Neural cell (in vitro differentiated cells): ENCODE measurements around the gene RAB13. TPM values are rescaled to one million over a fixed set of nuclear protein-coding genes. Genes with fewer than 3 reads are reported as not detected.

ENCODE experiments used
- H2AFZ ChIP-seq: fragments of 200-600, 300-800 bp; sonication (generic), shearing (Covaris generic); 2 replicates; pipeline ENCODE4 v1.6.0; 2014; ENCODE audit warnings: low read depth, mild to moderate bottlenecking, antibody characterized with exemption, low read length, moderate library complexity
- H3F3A ChIP-seq: fragments of 200-600 bp; shearing (Covaris generic); 2 replicates; pipeline ENCODE4 v1.6.1; 2016; ENCODE audit warnings: mild to moderate bottlenecking, moderate library complexity, mixed read lengths, antibody characterized with exemption, low read length; ENCODE audit not compliant: insufficient read depth, poor library complexity, severe bottlenecking
- H3K27ac ChIP-seq: fragments of 200-600, 300-800 bp; sonication (generic), shearing (Covaris generic); 2 replicates; pipeline ENCODE4 v1.5.1; 2014; ENCODE audit warnings: mild to moderate bottlenecking, low read length, moderate library complexity
- H3K27me3 ChIP-seq: fragments of 300-800, 200-600 bp; sonication (generic), shearing (Covaris generic); 2 replicates; pipeline ENCODE4 v1.6.0; 2014; ENCODE audit warnings: mild to moderate bottlenecking, low read depth, low read length, moderate library complexity; ENCODE audit not compliant: insufficient read depth
- H3K36me3 ChIP-seq: fragments of 300-800, 200-600 bp; sonication (generic), shearing (Covaris generic); 2 replicates; pipeline ENCODE4 v1.5.1; 2014; ENCODE audit warnings: mild to moderate bottlenecking, antibody characterized with exemption, low read length, moderate library complexity; ENCODE audit not compliant: insufficient read depth
- H3K4me2 ChIP-seq: fragments of 300-800, 200-600 bp; sonication (generic), shearing (Covaris generic); 2 replicates; pipeline ENCODE4 v1.6.0; 2014; ENCODE audit warnings: mild to moderate bottlenecking, low read length
- H3K4me3 ChIP-seq: fragments of 300-800, 200-600 bp; sonication (generic), shearing (Covaris generic); 2 replicates; pipeline ENCODE4 v1.5.1; 2014; ENCODE audit warnings: mild to moderate bottlenecking, low read length, moderate library complexity
- H3K79me2 ChIP-seq: fragments of 200-600 bp; shearing (Covaris generic); replicated peaks from 2 replicates; pipeline ENCODE4 v1.6.0; 2014; ENCODE audit warnings: mild to moderate bottlenecking, low read length, moderate library complexity; ENCODE audit not compliant: insufficient read depth
- H3K9ac ChIP-seq: fragments of 300-800, 200-600 bp; sonication (generic), shearing (Covaris generic); 2 replicates; pipeline ENCODE4 v1.6.1; 2016; ENCODE audit warnings: mild to moderate bottlenecking, low read length, mixed read lengths
- H3K9me2 ChIP-seq: fragments of 200-600 bp; shearing (Covaris generic); 2 replicates; pipeline ENCODE4 v1.6.1; 2016; ENCODE audit warnings: mild to moderate bottlenecking, low read length, mixed read lengths; ENCODE audit not compliant: insufficient read depth
- H3K9me3 ChIP-seq: fragments of 200-600, 300-800 bp; sonication (generic), shearing (Covaris generic); 2 replicates; pipeline ENCODE4 v1.6.1; 2016; ENCODE audit warnings: mild to moderate bottlenecking, mixed run types, low read length, moderate library complexity, mixed read lengths
- H4K20me1 ChIP-seq: fragments of 200-600 bp; shearing (Covaris generic); 2 replicates; pipeline ENCODE4 v1.6.1; 2016; ENCODE audit warnings: mild to moderate bottlenecking, mixed run types; ENCODE audit not compliant: insufficient read depth
- EP300 ChIP-seq: fragments of 450-650 bp; conservative IDR thresholded peaks from 2 replicates; pipeline ENCODE4 v1.6.1; 2014; ENCODE audit warnings: antibody characterized with exemption, mild to moderate bottlenecking, moderate library complexity; ENCODE audit not compliant: poor library complexity, severe bottlenecking
- EZH2 ChIP-seq: fragments of 200-600, 300-800 bp; shearing (Covaris generic), sonication (generic); IDR thresholded peaks from 2 replicates; pipeline ENCODE4 v1.6.1; 2014; ENCODE audit warnings: antibody characterized with exemption, low read length, borderline replicate concordance, mild to moderate bottlenecking; ENCODE audit not compliant: insufficient read depth, poor library complexity, severe bottlenecking
- MXI1 ChIP-seq: fragments of 450-650 bp; conservative IDR thresholded peaks from 2 replicates; pipeline ENCODE4 v1.6.1; 2014; ENCODE audit warnings: antibody characterized with exemption, mild to moderate bottlenecking; ENCODE audit not compliant: poor library complexity, severe bottlenecking
- POLR2AphosphoS5 ChIP-seq: IDR thresholded peaks from 2 replicates; pipeline ENCODE4 v1.6.1; 2012
- RAD21 ChIP-seq: fragments of 450-650 bp; conservative IDR thresholded peaks from 2 replicates; pipeline ENCODE4 v1.6.1; 2014; ENCODE audit warnings: antibody characterized with exemption, mild to moderate bottlenecking, moderate library complexity
- SMC3 ChIP-seq: fragments of 450-650 bp; conservative IDR thresholded peaks from 2 replicates; pipeline ENCODE4 v1.6.1; 2014; ENCODE audit warnings: antibody characterized with exemption, mild to moderate bottlenecking, moderate library complexity; ENCODE audit not compliant: poor library complexity
- TAF1 ChIP-seq: IDR thresholded peaks from 2 replicates; pipeline ENCODE4 v1.6.1; 2012; ENCODE audit warnings: low read depth
- polyA plus RNA-seq: library from polyadenylated mRNA; depleted of rRNA; stranded (reverse); fragments of >200 nt; gene quantifications from 2 replicates; pipeline ENCODE4 v1.2.3, GENCODE V29; 2014
- TF ChIP-seq, protein P1 (sequence below): fragments of 450-650 bp; IDR thresholded peaks from 2 replicates; pipeline ENCODE4 v1.5.1; 2014; ENCODE audit warnings: antibody characterized with exemption, mild to moderate bottlenecking, moderate library complexity; ENCODE audit not compliant: poor library complexity, severe bottlenecking

Gene RAB13
- polyA plus RNA-seq, 1 donor from 2014 or later: 0.53 TPM

DNA sequence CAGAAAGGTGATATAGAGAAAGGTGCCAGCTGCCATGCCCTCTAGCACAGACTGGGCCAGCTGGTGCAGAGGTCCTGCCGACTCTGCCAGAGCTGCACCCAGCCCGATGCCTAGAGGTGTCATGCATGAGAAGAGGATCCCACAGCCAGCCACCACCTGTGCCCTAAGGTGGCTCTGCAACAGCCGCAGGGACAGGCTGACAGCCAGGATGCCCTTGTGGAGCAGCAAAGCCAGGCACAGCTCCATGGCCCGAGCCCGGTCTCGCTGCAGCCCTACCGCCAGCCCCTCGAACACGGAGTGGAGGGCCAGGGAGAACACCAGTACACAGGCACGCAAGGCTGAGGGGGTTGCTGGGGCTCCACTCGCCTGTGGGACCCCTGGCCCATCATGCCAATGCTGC lies 25.9 kb downstream of the RAB13 start:
- Histone ChIP-seq H3K36me3 (no peaks in the 10 kb centered on the region), H3F3A (no peaks in the 10 kb centered on the region), H3K9me3 (no peaks in the 10 kb centered on the region), H3K4me2 (no peak overlapping the region), H3K79me2 (peaks cover 51% of the 10 kb centered on the region), H3K27me3 (no peaks in the 10 kb centered on the region), H2AFZ (no peak overlapping the region), H3K9ac (no peak overlapping the region), H3K4me3 (no peak overlapping the region), H3K9me2 (no peaks in the 10 kb centered on the region), H4K20me1 (no peaks in the 10 kb centered on the region), H3K27ac (no peak overlapping the region)
- TF ChIP-seq TAF1: no peak
- TF ChIP-seq EP300: no peak

DNA sequence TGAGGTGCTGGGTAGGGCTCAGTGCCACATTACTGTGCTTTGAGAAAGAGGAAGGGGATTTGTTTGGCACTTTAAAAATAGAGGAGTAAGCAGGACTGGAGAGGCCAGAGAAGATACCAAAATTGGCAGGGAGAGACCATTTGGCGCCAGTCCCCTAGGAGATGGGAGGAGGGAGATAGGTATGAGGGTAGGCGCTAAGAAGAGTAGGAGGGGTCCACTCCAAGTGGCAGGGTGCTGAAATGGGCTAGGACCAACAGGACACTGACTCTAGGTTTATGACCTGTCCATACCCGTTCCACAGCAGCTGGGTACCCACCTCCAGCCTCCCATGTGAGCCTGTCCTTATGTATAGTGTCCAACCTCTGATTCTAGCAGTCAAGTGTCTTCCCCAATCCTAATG lies 26.7 kb downstream of the RAB13 start:
- Histone ChIP-seq H3K4me3 (no peak overlapping the region), H3K36me3 (no peaks in the 10 kb centered on the region), H4K20me1 (no peaks in the 10 kb centered on the region), H2AFZ (no peak overlapping the region), H3K9me3 (no peaks in the 10 kb centered on the region), H3K79me2 (peaks cover 48% of the 10 kb centered on the region), H3K27ac (no peak overlapping the region), H3F3A (no peaks in the 10 kb centered on the region), H3K4me2 (no peak overlapping the region), H3K27me3 (no peaks in the 10 kb centered on the region), H3K9me2 (no peaks in the 10 kb centered on the region), H3K9ac (no peak overlapping the region)
- TF ChIP-seq SMC3: no peak
- no peak for TF ChIP-seq POLR2AphosphoS5
- TF ChIP-seq EZH2: no peak
- no peak for TF ChIP-seq MXI1
- TF ChIP-seq, protein P1, sequence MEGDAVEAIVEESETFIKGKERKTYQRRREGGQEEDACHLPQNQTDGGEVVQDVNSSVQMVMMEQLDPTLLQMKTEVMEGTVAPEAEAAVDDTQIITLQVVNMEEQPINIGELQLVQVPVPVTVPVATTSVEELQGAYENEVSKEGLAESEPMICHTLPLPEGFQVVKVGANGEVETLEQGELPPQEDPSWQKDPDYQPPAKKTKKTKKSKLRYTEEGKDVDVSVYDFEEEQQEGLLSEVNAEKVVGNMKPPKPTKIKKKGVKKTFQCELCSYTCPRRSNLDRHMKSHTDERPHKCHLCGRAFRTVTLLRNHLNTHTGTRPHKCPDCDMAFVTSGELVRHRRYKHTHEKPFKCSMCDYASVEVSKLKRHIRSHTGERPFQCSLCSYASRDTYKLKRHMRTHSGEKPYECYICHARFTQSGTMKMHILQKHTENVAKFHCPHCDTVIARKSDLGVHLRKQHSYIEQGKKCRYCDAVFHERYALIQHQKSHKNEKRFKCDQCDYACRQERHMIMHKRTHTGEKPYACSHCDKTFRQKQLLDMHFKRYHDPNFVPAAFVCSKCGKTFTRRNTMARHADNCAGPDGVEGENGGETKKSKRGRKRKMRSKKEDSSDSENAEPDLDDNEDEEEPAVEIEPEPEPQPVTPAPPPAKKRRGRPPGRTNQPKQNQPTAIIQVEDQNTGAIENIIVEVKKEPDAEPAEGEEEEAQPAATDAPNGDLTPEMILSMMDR: no peak

DNA sequence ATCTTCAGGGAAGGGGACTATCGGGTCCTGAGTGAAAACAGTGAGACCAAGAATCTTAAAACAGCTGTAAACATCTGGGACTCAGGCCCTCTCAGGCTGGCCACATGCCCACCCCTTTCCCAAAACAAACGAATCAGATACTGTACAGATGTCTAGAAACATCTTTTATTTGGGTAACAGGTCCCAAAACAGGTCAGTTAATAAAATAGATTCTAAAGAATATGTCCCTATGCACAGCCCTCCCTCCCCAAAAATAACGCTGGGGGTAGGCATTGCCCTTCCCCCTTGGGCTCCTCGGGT lies 27.2 kb downstream of the RAB13 start:
- Histone ChIP-seq H3K9me2 (no peaks in the 10 kb centered on the region), H3K4me2 (peak overlapping the region; percentile 47), H2AFZ (peak overlapping the region; percentile 30), H3K9ac (peak overlapping the region; percentile 28), H3K27me3 (no peaks in the 10 kb centered on the region), H3K4me3 (peak overlapping the region; percentile 83), H3K27ac (peak overlapping the region; percentile 38), H3F3A (no peaks in the 10 kb centered on the region), H3K79me2 (peaks cover 50% of the 10 kb centered on the region), H3K9me3 (no peaks in the 10 kb centered on the region), H4K20me1 (no peaks in the 10 kb centered on the region), H3K36me3 (no peaks in the 10 kb centered on the region)
- TF ChIP-seq RAD21 (no peak), TAF1 (no peak), EP300 (no peak), MXI1 (no peak)
